NCI-H82 treated with DMSO at 0.1 percent for 48 hours (cell line): ENCODE results near the gene POTEC.
"Not testable (repeated sequence)": the region's sequence is repeated elsewhere in the genome, so short reads cannot be mapped to it uniquely, and the experiment has no call there.

Experiments used
- DNase-seq: peaks from one replicate; lab custom pipeline; 2025; ENCODE audit not compliant: unreplicated experiment; lab: John Stamatoyannopoulos, UW

The POTEC gene

DNA sequence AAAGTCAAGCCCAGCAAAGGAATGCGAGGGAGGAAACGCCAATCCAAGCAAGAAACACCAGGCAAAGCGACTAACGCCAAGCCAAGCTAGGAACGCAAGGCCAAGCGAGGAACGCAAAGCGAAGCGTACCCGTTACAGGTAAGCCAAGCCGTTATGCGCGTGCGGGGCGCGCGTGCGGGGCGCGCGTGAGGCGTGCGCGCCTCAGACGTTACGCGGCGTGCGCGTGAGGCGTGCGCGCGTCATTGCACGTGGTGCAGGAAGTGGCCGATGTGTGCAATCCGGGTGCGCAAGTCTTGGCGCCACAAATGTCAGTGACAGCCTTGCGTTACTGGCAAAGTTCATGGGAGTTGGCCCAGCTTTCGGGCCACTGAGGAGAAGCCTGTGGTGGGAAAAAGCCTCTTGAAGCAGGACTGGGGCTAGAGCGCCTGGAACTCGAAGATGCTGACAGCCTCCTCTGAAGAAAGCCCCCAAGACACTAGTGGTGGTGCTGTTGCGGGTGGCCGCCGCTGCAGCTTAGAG is at the start of gene POTEC:
Gene POTEC, minus strand, starts transcription at position 155 of the 519 bp plus-strand sequence. CDS start 454 bp downstream, outside the sequence.
- not testable (repeated sequence) for DNase-seq

- DNase-seq: no peak
Observed at GRCh38 chr18:14577971-14578370, 34.6 kb upstream of the POTEC start.

DNA sequence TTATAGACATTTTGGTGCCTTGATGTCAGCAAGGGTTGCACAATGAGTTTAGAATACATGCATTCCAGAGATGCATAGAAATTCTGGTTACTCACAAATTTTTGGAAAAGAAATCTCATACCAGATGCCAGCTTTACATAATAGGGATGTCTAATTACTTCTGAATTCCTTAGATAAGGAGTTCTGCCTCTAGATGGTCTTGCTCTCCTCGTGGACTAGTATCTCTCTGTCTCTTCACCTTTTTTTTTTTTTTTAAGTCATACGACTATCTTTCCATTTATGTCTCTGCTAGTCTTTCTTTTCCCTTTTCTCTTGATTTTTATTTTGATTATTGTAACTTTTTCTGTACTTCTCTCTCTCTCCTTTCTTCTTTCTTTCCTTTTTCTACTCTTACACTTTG is 16.1 kb upstream of the POTEC start:
- DNase-seq: not testable (repeated sequence)

DNA sequence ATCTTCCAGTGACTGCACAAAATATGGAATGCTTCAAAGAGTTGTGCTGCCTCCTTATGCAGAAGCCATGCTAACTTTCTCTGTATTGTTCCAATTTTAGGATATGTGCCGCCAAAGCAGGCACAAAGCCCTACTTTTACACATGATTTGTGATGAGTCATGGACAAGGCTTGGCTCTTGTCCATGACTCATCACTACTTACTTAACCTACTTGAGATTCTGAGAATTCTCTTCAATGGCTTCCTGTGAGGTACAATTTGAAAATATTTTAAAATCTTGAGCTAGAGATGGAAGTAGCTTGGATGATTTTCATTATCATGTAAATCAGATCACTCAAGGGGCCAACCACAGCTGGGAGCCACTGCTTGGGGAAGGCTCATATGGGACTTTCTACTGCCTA is 11.7 kb downstream of the POTEC start:
- DNase-seq: not testable (repeated sequence)

- not testable (repeated sequence) for DNase-seq
Observed at GRCh38 chr18:14510707-14511106, 32.7 kb downstream of the POTEC start.

DNA sequence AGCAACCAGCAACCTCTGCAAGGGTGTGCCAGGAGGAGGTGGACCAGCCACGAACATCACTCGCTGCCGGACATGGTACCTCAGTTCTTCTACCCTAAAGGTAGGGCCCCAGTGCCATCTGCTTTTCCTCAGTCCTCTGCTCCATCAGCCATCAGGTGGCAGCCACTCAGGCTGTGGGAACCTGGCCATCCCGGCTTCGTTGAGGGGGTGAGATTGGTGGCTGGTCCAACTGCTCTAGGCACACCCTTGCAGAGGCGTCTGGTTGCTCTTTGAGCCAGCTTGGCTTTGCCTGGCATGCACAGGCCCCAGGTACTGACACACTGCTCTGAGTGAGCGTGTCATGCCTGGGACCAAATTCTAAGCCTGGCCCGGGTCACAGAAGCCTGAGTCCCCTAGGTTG is 39.7 kb downstream of the POTEC start:
- not testable (repeated sequence) for DNase-seq

DNA sequence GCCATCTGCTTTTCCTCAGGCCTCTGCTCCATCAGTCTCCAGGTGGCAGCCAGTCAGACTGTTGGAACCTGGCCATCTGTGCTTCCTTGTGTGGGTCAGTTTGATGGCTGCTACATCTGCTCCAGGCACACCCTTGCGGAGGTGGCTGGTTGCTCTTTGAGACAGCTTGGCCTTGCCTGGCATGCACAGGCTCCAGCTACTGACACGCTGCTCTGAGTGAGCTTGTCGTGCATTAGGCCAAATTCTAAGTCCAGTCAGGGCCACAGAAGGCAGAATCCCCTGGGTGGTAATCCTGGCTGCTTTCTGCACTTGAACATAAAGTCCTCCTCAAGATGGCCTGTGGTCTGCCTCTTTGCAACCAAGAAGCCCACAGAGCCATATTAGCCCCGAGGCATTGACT is 41.5 kb downstream of the POTEC start:
- DNase-seq: not testable (repeated sequence)

GRCh38 chr18:14489256-14490014 is 54.0 kb downstream of the POTEC start:
- DNase-seq: not testable (repeated sequence)

DNA sequence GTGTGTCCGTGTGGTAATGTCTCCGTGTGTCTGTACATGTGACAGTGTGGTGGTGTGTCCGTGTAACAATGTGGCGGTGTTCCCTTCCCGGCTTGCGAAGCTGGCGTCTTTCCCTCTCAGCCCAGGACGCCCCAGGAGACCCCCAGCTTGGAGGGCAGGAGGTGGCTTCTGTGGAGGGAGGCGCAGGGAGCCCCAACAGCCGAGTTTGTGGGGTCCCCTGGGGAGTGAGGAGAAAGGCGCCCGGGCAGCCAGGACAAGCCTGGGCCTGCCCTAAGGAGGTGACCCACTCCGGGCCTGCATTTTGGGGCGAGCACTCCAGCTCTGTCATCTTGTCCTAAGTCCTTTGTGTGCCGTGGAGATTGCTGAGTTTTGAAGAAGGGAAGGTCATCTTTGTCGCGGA is 54.6 kb downstream of the POTEC start:
- DNase-seq: not testable (repeated sequence)

DNA sequence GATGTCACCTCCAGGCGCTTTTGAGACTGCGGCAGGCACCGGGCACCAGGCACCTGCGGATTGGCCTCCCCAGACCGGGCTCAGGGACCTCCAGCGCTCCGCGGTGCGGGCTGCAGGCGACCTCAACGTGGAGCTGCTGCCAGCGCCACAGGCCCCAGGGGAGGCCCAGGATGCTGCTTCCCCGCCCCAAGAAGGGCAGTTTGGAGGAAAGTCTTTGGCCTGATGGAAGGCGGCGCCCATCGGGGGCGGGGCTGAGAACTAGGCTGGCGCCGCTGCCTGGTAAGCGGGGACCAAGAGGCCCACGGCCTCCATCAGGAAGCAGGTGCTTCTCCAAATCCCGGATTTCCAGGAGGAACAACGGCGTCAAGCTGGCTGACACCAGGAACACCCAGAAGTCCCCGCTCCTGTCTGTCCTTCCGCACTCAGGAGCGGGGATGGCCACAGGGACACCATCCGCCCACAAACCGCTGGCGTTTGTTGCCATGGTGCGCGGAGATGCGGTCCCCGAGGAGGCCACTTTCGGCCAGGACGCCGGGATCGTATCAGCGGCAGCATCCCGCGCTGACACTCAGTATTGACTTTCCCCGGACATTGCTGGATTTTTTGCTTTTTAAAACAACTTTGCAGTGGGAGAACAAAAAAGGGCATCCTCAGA is 56.3 kb downstream of the POTEC start:
- DNase-seq: not testable (repeated sequence)

GRCh38 chr18:14479076-14479475 is 64.3 kb downstream of the POTEC start:
- not testable (repeated sequence) for DNase-seq

GRCh38 chr18:14475520-14475919 is 67.9 kb downstream of the POTEC start:
- DNase-seq: not testable (repeated sequence)

- DNase-seq: not testable (repeated sequence)
Observed at GRCh38 chr18:14474752-14475151, 68.6 kb downstream of the POTEC start.

DNA sequence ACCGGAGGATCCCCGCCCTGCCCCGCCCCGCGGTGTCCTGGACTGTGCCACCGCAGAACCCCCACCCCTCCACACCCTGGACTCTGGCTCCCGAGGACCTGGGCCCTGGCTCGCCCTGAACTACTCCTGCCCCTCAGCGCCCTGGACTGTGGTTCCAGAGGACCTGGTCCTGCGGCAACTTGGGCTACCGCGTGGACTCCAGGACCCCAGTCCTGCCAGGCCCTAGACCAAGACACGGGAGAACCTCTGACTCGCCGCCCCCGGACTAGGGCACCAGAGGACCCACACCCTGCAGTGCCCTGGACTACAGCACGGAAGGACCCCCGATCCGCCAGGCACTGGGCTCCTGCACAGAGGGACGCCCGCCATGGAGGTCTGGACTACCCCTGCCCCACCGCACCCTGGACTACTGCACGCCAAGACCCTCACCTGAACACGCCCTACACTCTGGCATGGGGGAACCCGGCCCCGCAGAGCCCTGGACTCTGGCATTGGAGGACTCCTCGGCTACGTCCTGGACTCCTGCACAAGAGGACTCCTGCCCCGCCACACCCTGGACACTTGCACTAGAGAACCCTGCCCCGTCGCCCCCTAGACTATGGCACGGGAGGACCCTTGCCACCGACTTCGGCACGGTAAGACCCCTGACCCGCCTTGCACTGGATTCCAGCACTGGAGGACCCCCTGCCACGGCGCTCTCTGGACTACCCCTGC is 69.2 kb downstream of the POTEC start:
- DNase-seq: not testable (repeated sequence)

- not testable (repeated sequence) for DNase-seq
Observed at GRCh38 chr18:14473250-14474006, 70.0 kb downstream of the POTEC start.

GRCh38 chr18:14471286-14471685 is 72.1 kb downstream of the POTEC start:
- DNase-seq: not testable (repeated sequence)

DNA sequence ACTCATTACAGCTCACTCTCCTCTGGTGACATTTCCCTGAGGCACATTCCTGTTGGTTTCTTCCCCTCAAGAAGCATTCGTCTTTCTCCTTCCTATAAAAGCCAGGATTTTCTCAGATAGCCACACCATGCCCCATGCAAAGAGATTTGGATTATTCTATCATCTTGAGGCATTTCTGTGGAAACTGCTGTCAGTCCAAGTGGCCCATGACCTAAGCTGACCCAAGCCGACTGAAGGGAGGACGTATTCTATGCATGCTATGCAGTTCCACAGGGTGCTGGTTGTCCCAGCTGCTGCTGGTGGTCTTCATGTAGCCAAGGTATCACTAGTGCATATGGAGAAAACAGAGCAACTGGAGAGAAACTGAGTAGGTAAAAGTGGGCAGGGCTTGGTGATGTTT is 73.0 kb downstream of the POTEC start:
- not testable (repeated sequence) for DNase-seq

- DNase-seq: not testable (repeated sequence)
Observed at GRCh38 chr18:14470046-14470445, 73.4 kb downstream of the POTEC start.

DNA sequence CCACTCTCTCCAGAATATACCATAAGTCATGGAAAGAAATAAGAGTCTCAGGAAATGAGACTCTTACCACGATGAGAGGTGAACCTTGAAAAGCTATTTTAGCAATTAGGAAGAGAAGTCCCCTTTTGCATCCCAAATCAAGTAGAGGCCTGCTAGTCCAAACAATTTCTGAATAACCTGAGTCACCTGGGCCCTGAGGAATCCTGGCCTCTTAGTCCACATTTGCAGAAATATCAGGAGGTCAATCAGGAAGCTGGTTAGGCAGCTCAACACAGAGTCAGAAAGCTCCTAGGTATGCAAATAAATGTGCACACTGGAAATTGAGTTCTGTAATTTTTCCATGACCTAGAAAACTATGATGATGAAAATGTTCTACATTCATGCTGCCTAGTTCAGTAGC is 77.4 kb downstream of the POTEC start:
- DNase-seq: not testable (repeated sequence)
